ENCODE results near the gene POU3F1. TPM values are rescaled to one million over a fixed set of nuclear protein-coding genes. Genes with fewer than 3 reads are reported as not detected.

POU3F1 gene
- total RNA-seq (2022; extraction: Qiagen RNA extraction; ENCODE audit: low read depth): 0.11 TPM in 1 of 5 replicates, not detected in the others

DNA sequence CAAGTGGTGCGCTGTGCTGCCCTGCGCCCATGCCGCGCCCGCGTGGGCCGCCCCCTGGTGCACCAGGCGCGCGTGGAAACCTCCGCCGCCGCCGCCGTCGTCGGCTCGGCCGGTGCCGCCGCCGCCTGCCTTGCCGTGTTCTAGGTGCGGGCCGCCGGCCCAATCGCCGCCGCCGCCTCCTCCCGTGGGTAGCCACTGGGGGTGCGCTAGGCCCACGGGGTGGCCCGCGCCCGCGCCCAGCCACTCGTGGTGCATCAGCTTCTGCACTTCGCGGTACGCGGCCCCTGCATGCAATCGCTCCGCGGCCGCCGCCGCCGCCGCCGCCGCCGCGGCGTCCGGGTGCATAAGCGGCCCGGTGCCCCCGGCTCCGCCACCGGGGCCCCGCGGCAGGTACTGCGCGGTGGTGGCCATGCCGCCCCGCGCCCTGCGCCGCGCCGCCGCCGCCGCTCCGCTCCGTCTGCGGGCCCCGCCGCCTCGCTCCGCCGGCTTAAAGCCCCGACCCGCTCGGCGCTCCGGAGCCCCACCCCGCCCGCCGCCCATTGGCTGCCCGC lies at the start of gene POU3F1:
Gene POU3F1 (minus strand): TSS at position 461 of the 551 bp plus-strand sequence. CDS start 50 bp downstream, at position 411.

DNA sequence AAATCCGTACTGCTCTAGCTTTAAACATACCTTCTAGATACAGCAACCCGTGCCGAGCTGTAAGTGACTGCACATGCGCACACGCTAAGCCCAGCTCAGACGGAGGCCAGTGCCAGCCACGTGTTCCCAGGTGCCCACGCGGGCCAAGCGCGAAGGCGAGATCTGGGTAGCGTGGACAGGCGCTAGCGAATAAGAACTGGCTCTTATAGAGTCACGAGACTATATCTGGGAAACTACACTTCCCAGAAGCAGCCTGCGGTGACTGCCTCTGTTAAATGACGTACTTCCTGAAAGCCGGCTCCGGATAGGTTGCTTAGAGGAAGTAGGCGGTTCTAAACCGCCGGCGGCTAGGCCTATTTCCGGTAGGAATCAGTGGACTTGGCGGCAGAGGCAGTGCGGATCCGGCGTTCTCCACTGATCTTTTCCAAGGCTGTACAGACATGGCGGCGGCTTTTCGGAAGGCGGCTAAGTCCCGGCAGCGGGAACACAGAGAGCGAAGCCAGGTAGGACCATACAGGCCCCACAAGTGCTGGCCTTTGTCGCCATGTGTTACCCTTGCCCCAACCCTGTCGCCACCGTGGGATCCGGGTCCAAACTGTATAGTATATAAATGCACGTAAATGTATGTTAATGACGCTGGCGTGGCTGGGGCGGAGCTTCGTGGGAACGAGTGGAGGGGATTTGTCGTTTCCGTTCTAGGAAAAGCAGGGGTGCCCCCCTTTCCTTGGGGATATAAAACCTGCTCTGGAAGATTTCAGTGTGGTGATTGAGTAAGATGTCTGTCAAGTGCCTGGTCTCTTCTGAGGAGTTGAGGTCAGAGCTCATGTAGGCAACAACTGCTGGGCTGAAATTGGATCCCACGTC lies 34.0 kb downstream of the POU3F1 start, which contains the start of gene UTP11:
Gene UTP11 (plus strand): TSS at position 372 of the 864 bp plus-strand sequence. CDS start 69 bp downstream, at position 441.

DNA sequence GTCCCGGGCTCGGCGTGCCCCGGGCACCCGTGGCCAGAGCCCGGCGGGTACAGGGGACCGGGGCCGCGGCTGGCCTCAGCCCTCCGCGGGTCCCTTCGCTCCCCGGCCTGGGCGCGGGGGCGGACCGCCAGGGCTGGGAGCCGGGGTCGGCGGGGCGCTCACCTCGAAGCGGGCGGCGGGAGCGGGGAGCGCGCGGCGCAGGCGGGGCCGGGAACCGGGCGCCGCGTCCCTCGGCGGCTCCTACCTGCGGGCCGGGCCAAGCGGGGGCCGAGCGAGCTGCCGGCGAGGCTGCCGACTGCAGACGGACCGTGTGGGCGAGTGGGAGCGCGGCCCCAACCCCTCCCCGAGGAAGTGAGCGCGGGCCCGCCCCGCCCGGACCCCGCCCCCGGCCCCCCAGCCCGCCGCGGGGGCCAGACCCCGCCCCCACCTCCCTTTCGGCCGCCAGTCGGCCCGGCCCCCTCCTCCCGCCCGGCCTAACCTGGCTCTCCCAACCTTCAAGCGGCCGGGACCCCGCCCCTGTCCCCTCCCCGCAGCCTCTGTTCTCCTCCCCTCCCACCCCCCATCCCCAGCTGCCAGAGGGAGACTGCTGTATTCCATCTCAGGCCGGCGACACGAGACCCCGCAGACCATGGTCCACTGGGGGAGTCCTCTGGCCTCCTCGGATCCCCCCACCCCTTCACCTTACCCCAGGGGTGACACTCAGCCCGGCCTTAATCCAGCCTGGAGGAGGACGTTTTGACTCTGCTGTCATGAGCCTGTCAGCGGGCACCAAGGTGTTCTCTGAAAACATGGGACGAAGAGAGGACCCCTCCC lies 41.2 kb downstream of the POU3F1 start, which contains the start of gene FHL3:
Gene FHL3 (minus strand): TSS at position 320 of the 813 bp plus-strand sequence. CDS start 6,102 bp downstream, outside the sequence.

Other genes with a start within 250 kb of the POU3F1 start
- gene C1orf122, start 239.0 kb downstream of the POU3F1 start, total RNA-seq (2022; extraction: Qiagen RNA extraction; ENCODE audit: low read depth): 35.3 to 61.8 TPM (median 57.2 TPM) in 5 replicates
- 11.9 to 22.3 TPM (median 20.5 TPM) in 5 replicates for gene YRDC, start 238.6 kb downstream of the POU3F1 start, total RNA-seq (2022; extraction: Qiagen RNA extraction; ENCODE audit: low read depth)
- 3.9 to 5.1 TPM (median 4.2 TPM) in 5 replicates for gene MTF1, start 187.2 kb downstream of the POU3F1 start, total RNA-seq (2022; extraction: Qiagen RNA extraction; ENCODE audit: low read depth)
- gene INPP5B, start 99.7 kb downstream of the POU3F1 start, total RNA-seq (2022; extraction: Qiagen RNA extraction; ENCODE audit: low read depth): 4.3 to 5.0 TPM (median 4.6 TPM) in 5 replicates
- 52.9 to 107 TPM (median 55.3 TPM) in 5 replicates for gene SF3A3, start 56.8 kb downstream of the POU3F1 start, total RNA-seq (2022; extraction: Qiagen RNA extraction; ENCODE audit: low read depth)
- 7.1 to 9.2 TPM (median 8.9 TPM) in 5 replicates for gene FHL3, start 41.3 kb downstream of the POU3F1 start, total RNA-seq (2022; extraction: Qiagen RNA extraction; ENCODE audit: low read depth)
- 38.8 to 70.4 TPM (median 48.0 TPM) in 5 replicates for gene UTP11, start 34.1 kb downstream of the POU3F1 start, total RNA-seq (2022; extraction: Qiagen RNA extraction; ENCODE audit: low read depth)